ENCODE measurements around the gene CERS3. TPM values are rescaled to one million over a fixed set of nuclear protein-coding genes. Genes with fewer than 3 reads are reported as not detected.

The CERS3 gene
- 0.58 TPM in 1 of 2 replicates, not detected in the other for polyA plus RNA-seq

DNA sequence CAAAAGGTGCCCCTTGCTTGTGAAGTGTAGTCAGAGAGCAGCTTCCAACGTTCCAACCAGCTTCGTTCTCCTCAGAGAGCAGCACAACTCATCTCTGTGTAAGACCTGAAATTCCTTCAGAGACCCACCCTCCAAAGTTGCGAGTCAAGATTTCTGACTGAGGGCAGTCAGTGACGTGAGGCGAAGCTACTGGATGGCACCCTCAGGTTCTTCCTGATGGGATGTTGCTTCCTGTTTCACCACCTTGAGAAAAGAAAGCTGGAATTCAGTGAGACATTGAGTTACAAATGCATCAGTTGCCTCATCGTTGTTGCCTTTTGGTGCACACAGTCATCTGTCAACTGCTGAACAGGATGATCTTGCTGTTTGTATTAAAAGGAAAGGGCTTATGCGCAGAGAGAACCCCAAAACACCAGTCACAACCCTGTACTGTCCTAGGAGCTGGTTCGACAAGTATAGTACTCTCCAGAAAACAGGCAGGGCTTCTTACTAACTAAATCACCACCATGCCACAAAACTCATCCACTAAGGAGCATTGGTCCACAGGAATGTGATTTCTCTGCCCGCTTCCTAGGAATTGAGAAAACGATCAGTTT is at the start of gene CERS3:
CERS3 (minus strand) TSS at position 118 of the 596 bp plus-strand sequence. CDS start 27,101 bp downstream, outside the sequence.

Other genes with a start within 250 kb of the CERS3 start
- gene ADAMTS17, start 187.0 kb downstream of the CERS3 start, polyA plus RNA-seq, result 2.1 TPM in 1 of 2 replicates, not detected in the other
- gene LINS1, start 73.2 kb upstream of the CERS3 start, polyA plus RNA-seq, result 12.5 and 24.3 TPM in 2 replicates
- gene ASB7, start 73.6 kb upstream of the CERS3 start, polyA plus RNA-seq, result 2.4 and 5.6 TPM in 2 replicates